ENCODE measurements around the gene SART1. TPM values are rescaled to one million over a fixed set of nuclear protein-coding genes. Genes with fewer than 3 reads are reported as not detected.
A peak's percentile ranks its signal among the peaks of the same experiment; 100 is the strongest.

SART1 gene
- total RNA-seq, 1 donor, result 22.4 TPM

DNA sequence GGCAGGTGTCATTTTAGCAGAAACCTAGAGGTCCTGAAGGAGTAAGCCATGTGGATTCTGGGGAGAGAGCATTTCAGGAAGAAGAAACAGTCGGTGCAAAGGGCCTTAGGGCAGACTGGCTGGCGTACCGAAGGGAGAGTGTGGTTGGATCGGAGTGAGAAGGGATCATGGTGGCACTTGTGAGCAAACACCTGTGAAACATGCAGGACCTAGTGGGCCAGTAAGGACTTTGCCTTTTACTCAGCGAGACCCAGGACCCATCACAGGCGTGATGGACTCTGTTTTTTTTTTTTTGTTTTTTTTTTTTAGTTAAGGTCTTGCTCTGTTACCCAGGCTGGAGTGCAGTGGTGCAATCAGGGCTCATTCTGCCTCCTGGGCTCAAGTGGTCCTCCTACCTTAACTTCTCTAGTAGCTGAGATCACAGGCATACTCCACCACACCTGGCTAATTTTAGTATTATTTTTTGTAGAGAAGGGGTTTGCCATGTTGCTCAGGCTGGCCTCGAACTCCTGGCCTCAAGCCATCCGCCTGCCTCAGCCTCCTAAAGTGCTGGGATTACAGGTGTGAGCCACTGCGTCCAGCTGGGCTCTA, 19.7 kb upstream of the SART1 start:
- Histone ChIP-seq H4K20me1 (ENCODE audit: insufficient read depth, low read length) (no peaks in the 10 kb centered on the region), H3K4me1 (ENCODE audit: insufficient read depth, low read length) (peaks cover 20% of the 10 kb centered on the region), H3K27me3 (ENCODE audit: insufficient read depth, low read length) (no peaks in the 10 kb centered on the region), H3K9me3 (ENCODE audit: low read depth, low read length) (no peaks in the 10 kb centered on the region), H2AFZ (ENCODE audit: low read length) (peak overlapping the region; percentile 84), H3K36me3 (ENCODE audit: insufficient read depth, low read length) (no peaks in the 10 kb centered on the region), H3K27ac (ENCODE audit: low read depth, low read length) (peak overlapping the region; percentile 73), H3K4me2 (ENCODE audit: insufficient read depth, low read length) (peak overlapping the region; percentile 66), H3K79me2 (ENCODE audit: insufficient read depth, low read length) (no peaks in the 10 kb centered on the region), H3K4me3 (ENCODE audit: insufficient read depth, low read length) (no peak overlapping the region)
- TF ChIP-seq, protein P1, sequence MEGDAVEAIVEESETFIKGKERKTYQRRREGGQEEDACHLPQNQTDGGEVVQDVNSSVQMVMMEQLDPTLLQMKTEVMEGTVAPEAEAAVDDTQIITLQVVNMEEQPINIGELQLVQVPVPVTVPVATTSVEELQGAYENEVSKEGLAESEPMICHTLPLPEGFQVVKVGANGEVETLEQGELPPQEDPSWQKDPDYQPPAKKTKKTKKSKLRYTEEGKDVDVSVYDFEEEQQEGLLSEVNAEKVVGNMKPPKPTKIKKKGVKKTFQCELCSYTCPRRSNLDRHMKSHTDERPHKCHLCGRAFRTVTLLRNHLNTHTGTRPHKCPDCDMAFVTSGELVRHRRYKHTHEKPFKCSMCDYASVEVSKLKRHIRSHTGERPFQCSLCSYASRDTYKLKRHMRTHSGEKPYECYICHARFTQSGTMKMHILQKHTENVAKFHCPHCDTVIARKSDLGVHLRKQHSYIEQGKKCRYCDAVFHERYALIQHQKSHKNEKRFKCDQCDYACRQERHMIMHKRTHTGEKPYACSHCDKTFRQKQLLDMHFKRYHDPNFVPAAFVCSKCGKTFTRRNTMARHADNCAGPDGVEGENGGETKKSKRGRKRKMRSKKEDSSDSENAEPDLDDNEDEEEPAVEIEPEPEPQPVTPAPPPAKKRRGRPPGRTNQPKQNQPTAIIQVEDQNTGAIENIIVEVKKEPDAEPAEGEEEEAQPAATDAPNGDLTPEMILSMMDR (IDR thresholded peaks at IDR 0.05; ENCODE audit: extremely low read depth, low read depth, low read length), result no peak
- no peak for DNase-seq (ENCODE audit: insufficient read length, low spot score, missing footprints)

DNA sequence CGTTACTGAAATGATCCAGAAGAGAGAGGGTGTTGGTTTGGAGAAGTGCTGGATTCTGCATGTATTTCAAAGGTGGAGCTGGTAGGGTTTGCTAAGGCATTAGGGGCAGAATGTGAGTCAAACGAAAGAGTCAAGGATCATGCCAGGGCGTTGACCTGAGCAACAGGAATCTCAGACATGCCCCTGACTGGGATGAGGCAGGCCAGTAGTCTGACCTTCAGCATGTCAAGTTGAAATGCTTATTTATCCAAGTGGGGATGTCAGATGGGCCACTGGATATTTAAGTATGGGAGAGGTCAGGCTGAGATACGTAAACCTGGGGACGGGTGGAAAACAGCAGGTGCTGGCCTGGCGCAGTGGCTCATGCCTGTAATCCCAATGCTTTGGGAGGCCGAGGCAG, 19.0 kb upstream of the SART1 start:
- Histone ChIP-seq H3K79me2 (ENCODE audit: insufficient read depth, low read length) (no peaks in the 10 kb centered on the region), H3K4me1 (ENCODE audit: insufficient read depth, low read length) (peaks cover 20% of the 10 kb centered on the region), H3K27ac (ENCODE audit: low read depth, low read length) (no peak overlapping the region), H3K4me2 (ENCODE audit: insufficient read depth, low read length) (no peak overlapping the region), H4K20me1 (ENCODE audit: insufficient read depth, low read length) (no peaks in the 10 kb centered on the region), H2AFZ (ENCODE audit: low read length) (no peak overlapping the region), H3K9me3 (ENCODE audit: low read depth, low read length) (no peaks in the 10 kb centered on the region), H3K36me3 (ENCODE audit: insufficient read depth, low read length) (no peaks in the 10 kb centered on the region), H3K27me3 (ENCODE audit: insufficient read depth, low read length) (no peaks in the 10 kb centered on the region), H3K4me3 (ENCODE audit: insufficient read depth, low read length) (no peak overlapping the region)
- no peak for DNase-seq (ENCODE audit: insufficient read length, low spot score, missing footprints)
- TF ChIP-seq, protein P1 (IDR thresholded peaks at IDR 0.05; ENCODE audit: extremely low read depth, low read depth, low read length), result no peak

DNA sequence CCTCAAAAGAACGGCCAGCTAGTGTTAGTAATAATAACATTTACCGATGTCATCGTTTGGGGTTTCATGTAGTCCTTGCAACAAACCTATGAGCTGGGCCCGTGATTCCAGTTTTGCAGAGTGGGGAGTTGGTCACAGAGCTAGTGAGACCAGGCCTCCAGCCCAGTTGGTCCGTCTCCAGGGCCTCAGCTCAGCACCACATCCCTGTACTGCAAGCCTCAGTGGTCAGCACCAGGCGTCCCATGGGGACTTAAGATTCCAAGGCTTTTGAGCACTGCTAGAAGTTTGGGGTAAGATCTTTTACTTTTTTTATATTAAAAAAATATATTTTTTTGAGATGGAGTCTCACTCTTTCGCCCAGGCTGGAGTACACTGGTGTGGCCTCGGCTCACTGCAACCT, 17.3 kb upstream of the SART1 start:
- Histone ChIP-seq H4K20me1 (ENCODE audit: insufficient read depth, low read length) (no peaks in the 10 kb centered on the region), H3K9me3 (ENCODE audit: low read depth, low read length) (no peaks in the 10 kb centered on the region), H3K4me1 (ENCODE audit: insufficient read depth, low read length) (peaks cover 20% of the 10 kb centered on the region), H3K79me2 (ENCODE audit: insufficient read depth, low read length) (no peaks in the 10 kb centered on the region), H3K4me2 (ENCODE audit: insufficient read depth, low read length) (no peak overlapping the region), H2AFZ (ENCODE audit: low read length) (peak overlapping the region; percentile 70), H3K4me3 (ENCODE audit: insufficient read depth, low read length) (no peak overlapping the region), H3K27ac (ENCODE audit: low read depth, low read length) (no peak overlapping the region), H3K27me3 (ENCODE audit: insufficient read depth, low read length) (no peaks in the 10 kb centered on the region), H3K36me3 (ENCODE audit: insufficient read depth, low read length) (no peaks in the 10 kb centered on the region)
- TF ChIP-seq, protein P1 (IDR thresholded peaks at IDR 0.05; ENCODE audit: extremely low read depth, low read depth, low read length), result no peak
- DNase-seq (ENCODE audit: insufficient read length, low spot score, missing footprints), result peak; percentile 80

DNA sequence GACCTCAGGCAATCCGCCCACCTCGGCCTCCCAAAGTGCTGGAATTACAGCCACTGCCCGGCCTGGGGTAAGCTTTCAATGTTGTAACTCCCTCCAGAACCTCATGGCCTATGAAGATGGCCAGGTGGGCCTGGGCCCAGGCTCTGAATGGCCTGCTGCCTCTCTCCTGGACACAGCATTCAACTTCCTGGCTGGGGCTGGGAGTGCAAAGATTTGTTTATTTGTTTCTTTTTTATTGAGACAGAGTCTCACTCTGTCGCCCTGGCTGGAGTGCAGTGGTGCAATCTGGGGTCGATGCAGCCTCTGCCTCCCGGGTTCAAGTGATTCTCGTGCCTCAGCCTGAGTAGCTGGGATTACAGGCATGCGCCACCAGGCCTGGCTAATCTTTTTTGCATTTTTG, 16.8 kb upstream of the SART1 start:
- Histone ChIP-seq H3K27ac (ENCODE audit: low read depth, low read length) (no peak overlapping the region), H2AFZ (ENCODE audit: low read length) (peak overlapping the region; percentile 47), H3K79me2 (ENCODE audit: insufficient read depth, low read length) (no peaks in the 10 kb centered on the region), H3K9me3 (ENCODE audit: low read depth, low read length) (no peaks in the 10 kb centered on the region), H3K4me2 (ENCODE audit: insufficient read depth, low read length) (no peak overlapping the region), H3K4me3 (ENCODE audit: insufficient read depth, low read length) (no peak overlapping the region), H4K20me1 (ENCODE audit: insufficient read depth, low read length) (no peaks in the 10 kb centered on the region), H3K4me1 (ENCODE audit: insufficient read depth, low read length) (peaks cover 20% of the 10 kb centered on the region), H3K27me3 (ENCODE audit: insufficient read depth, low read length) (no peaks in the 10 kb centered on the region), H3K36me3 (ENCODE audit: insufficient read depth, low read length) (no peaks in the 10 kb centered on the region)
- peak; percentile 64 for DNase-seq (ENCODE audit: insufficient read length, low spot score, missing footprints)
- TF ChIP-seq, protein P1 (IDR thresholded peaks at IDR 0.05; ENCODE audit: extremely low read depth, low read depth, low read length), result no peak
